A549 (cell line): ENCODE measurements around the gene DMRTB1.

Experiments used
- CEBPB ChIP-seq, 2 experiments: fragments of >200 bp in 1 of 2; sonication (Bioruptor Twin) in 1 of 2; formaldehyde crosslinking in 1 of 2; IDR thresholded peaks; 2 replicates each; pipeline ENCODE4 v1.6.1; 2012 to 2016
- CTCF ChIP-seq: fragments of >200 bp; sonication (Bioruptor Twin); formaldehyde crosslinking; IDR thresholded peaks from 3 replicates; pipeline ENCODE4 v1.5.1; 2016
- ELK1 ChIP-seq: fragments of 150-350 bp; IDR thresholded peaks from 2 replicates; pipeline ENCODE4 v1.6.1; 2014; ENCODE audit warnings: low read depth, mild to moderate bottlenecking, low read length
- EP300 ChIP-seq, 2 experiments: fragments of >200 bp; sonication (Bioruptor Twin); formaldehyde crosslinking; IDR thresholded peaks; 2 replicates in 1 of 2; 3 replicates in 1 of 2; pipeline ENCODE4 v1.6.1; 2016 to 2017
- ESRRA ChIP-seq: fragments of 150-350 bp; IDR thresholded peaks from 2 replicates; pipeline ENCODE4 v1.6.1; 2014; ENCODE audit warnings: mild to moderate bottlenecking, low read length, borderline replicate concordance
- JUN ChIP-seq, 2 experiments: fragments of >200 bp; sonication (Bioruptor Twin); formaldehyde crosslinking; IDR thresholded peaks; 2 replicates in 1 of 2; 3 replicates in 1 of 2; pipeline ENCODE4 v1.6.1; 2016 to 2017
- MAFK ChIP-seq: fragments of 450-650 bp; IDR thresholded peaks from 2 replicates; pipeline ENCODE4 v1.6.1; 2014; ENCODE audit not compliant: partially characterized antibody
- POLR2A ChIP-seq: IDR thresholded peaks from 2 replicates; pipeline ENCODE4 v1.6.1; 2012; ENCODE audit warnings: mild to moderate bottlenecking, low read length
- REST ChIP-seq: fragments of 200-600 bp; sonication (generic); IDR thresholded peaks from 2 replicates; pipeline ENCODE4 v1.6.1; 2016; ENCODE audit warnings: antibody characterized with exemption, mild to moderate bottlenecking, moderate library complexity
- USF2 ChIP-seq: fragments of 450-650 bp; IDR thresholded peaks from 2 replicates; pipeline ENCODE4 v1.6.1; 2014; ENCODE audit warnings: antibody characterized with exemption

- TF ChIP-seq CEBPB (IDR thresholded peaks at IDR 0.05) (no peak), EP300 (IDR thresholded peaks at IDR 0.05) (no peak), REST (no peak), ELK1 (no peak), POLR2A (no peak), ESRRA (no peak), USF2 (no peak), CTCF (no peak), MAFK (no peak), JUN (IDR thresholded peaks at IDR 0.05) (no peak)
These were observed 39.4 kb downstream of the DMRTB1 start for GRCh38 chr1:53498555-53499131.
